IPS-15b (cell line): ENCODE results near the gene ABCC2.

Source experiments
- H3K27me3 ChIP-seq: one replicate; pipeline ENCODE4 v1.6.1; 2013; ENCODE audit warnings: low read length; ENCODE audit not compliant: control insufficient read depth, insufficient read depth
- H3K36me3 ChIP-seq: one replicate; pipeline ENCODE4 v1.6.1; 2013; ENCODE audit warnings: low read length; ENCODE audit not compliant: control insufficient read depth, insufficient read depth
- H3K4me1 ChIP-seq: one replicate; pipeline ENCODE4 v1.6.1; 2013; ENCODE audit warnings: mild to moderate bottlenecking, low read length; ENCODE audit not compliant: control insufficient read depth, insufficient read depth
- H3K4me3 ChIP-seq: one replicate; pipeline ENCODE4 v1.5.1; 2013; ENCODE audit warnings: low read depth, low read length
- H3K9ac ChIP-seq: one replicate; pipeline ENCODE4 v1.6.1; 2013; ENCODE audit warnings: low read depth, mild to moderate bottlenecking, low read length
- H3K9me3 ChIP-seq: one replicate; pipeline ENCODE4 v1.6.1; 2013; ENCODE audit warnings: mild to moderate bottlenecking, low read length; ENCODE audit not compliant: control insufficient read depth, insufficient read depth

ABCC2 gene

DNA sequence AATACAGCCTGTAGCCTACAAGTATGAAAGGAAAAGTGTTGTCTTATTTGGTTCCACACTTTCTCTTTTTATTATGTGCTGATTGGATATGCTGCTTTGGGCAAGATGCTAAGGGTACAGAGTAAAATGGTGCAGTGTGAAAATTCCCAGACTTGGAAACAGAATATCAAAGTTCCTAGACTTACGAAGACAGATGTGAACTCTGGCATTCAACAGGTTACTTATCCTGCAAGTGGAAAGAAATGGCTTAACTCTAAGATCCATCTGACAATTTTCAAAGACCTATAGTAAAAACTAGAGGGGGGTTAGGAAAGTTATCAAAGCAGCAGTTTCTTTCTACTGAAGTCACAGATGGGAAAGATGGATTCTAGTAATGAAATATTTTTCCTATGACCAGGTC, 26.3 kb upstream of the ABCC2 start:
- Histone ChIP-seq H3K4me3 (no peak overlapping the region), H3K27me3 (no peaks in the 10 kb centered on the region), H3K36me3 (peaks cover 4% of the 10 kb centered on the region)

DNA sequence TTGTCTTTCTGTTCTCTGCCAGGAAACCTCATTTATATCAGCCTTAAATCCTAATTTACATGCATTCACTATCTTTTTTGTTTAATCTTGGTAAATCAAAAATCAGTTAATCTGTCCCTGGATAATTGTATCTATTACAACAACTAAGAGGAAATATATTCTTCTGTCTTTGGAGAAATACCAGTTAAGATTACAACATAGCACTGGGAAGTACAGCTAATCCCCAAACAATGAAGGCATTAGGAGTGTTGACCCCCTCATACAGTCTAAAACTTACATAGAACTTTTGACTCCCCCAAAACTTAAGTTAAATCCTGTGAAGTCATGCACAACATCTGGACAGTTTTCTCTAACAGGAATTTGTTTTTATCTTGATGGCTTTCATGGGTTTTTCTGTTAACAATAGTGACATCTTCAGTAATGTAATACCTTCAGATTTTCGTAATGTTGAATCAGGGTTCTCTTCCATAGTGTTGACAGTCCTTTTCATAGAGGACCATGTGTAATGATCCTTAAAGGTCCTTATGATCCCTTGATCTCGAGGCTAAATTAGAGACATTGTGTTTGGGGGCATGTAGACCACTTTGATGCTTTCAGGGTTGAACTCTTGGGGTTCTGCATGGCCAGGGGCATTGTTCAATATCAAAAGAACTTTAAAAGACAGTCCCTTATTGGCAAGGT, 24.1 kb upstream of the ABCC2 start:
- no peaks in the 10 kb centered on the region for H3K27me3 ChIP-seq
- no peaks in the 10 kb centered on the region for H3K36me3 ChIP-seq
- H3K9me3 ChIP-seq, result no peaks in the 10 kb centered on the region
- H3K4me1 ChIP-seq, result no peaks in the 10 kb centered on the region
- H3K9ac ChIP-seq, result no peak overlapping the region
- no peak overlapping the region for H3K4me3 ChIP-seq

More for the DNA sequence above, 26.3 kb upstream of the ABCC2 start:
- no peaks in the 10 kb centered on the region for H3K4me1 ChIP-seq
- no peaks in the 10 kb centered on the region for H3K9me3 ChIP-seq
- H3K9ac ChIP-seq, result no peak overlapping the region

DNA sequence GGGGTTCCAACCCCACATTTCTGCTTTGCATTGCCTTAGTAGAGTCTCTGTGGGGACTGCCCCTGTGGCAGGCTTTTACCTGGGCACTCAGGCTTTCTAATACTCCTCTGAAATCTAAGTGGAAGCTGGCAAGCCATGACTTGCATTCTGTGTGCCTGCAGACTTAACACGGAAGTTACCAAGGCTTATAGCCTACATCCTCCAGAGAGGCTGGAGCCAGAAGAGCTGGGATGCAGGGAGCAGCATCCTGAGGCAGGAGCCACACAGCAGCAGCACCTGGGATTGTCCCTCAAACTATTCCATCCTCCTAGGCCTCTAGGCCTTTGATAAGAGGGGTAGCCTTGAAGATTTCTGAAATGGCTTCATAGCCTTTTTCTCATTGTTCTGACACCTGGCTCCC, 22.1 kb upstream of the ABCC2 start:
- Histone ChIP-seq H3K9ac (no peak overlapping the region), H3K36me3 (no peaks in the 10 kb centered on the region), H3K4me3 (no peak overlapping the region), H3K9me3 (no peaks in the 10 kb centered on the region), H3K27me3 (no peaks in the 10 kb centered on the region), H3K4me1 (no peaks in the 10 kb centered on the region)

DNA sequence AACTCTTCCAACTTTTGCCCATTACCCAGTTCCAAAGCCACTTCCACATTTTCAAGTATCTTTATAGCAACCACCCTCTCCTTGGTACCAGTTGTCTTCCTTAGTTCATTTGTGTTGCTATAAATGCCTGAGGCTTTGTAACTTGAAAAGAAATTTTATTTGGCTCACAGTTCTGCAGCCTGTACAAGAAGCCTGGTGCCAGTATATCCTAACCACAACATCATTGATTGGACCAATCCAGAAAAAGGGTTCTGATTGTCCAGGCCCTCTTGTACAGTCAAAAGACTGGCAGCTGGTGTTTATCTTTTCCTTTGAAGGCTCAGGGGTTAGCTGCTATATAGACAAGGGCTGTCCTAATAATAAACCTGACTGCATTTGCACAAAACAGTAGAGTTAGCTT, 21.1 kb upstream of the ABCC2 start:
- Histone ChIP-seq H3K4me1 (no peaks in the 10 kb centered on the region), H3K4me3 (no peak overlapping the region), H3K27me3 (no peaks in the 10 kb centered on the region), H3K9me3 (no peaks in the 10 kb centered on the region), H3K36me3 (no peaks in the 10 kb centered on the region), H3K9ac (no peak overlapping the region)

DNA sequence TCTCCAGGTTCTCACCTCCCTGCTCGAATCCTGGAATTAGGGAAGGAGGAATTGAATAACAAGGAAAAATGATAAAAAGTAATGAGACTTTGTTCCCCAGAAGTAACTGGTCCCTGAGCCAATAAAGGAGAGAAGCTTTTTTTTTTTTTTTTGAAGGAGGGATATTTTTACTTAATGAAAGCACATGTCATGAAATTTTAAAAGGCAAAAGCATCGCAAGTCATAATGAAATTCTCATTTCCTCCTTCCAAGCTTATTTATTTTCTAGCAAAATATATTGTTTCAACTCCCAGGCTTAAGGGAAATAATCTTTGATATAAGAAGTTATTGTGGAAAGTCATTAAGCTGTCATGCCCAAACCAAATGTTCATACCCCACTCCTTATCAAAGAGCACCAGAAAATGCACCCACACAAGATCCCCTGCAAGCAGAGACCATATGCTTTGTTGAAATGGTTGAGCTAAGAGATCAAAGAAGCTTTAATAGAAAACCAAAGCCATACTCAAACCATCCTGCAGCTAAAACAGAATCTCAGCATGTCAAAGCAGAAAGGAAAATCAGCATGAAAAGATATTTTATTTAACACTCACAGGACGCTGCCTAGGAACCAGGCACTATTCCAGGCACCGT, 16.7 kb upstream of the ABCC2 start:
- Histone ChIP-seq H3K9ac (no peak overlapping the region), H3K4me1 (no peaks in the 10 kb centered on the region), H3K9me3 (no peaks in the 10 kb centered on the region), H3K27me3 (no peaks in the 10 kb centered on the region), H3K4me3 (no peak overlapping the region), H3K36me3 (no peaks in the 10 kb centered on the region)

DNA sequence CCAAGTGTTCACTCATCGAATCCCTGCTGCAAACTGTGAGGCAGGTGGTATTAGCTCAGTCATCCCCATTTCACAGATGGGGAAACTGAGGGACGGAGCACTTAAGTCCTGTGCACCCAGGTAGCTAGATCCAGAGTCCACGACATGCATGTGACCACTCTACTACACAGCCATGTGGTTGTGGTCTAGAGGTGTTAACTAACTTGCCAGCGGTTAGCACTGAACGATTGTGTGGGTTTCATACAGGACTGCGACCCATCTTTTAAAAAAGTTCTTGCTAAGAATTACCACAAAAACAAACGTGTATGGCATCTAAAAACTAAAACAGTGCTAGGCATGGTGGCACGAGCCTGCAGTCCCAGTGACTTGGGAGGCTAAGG, 16.1 kb upstream of the ABCC2 start:
- Histone ChIP-seq H3K36me3 (no peaks in the 10 kb centered on the region), H3K9ac (no peak overlapping the region), H3K4me3 (no peak overlapping the region)

DNA sequence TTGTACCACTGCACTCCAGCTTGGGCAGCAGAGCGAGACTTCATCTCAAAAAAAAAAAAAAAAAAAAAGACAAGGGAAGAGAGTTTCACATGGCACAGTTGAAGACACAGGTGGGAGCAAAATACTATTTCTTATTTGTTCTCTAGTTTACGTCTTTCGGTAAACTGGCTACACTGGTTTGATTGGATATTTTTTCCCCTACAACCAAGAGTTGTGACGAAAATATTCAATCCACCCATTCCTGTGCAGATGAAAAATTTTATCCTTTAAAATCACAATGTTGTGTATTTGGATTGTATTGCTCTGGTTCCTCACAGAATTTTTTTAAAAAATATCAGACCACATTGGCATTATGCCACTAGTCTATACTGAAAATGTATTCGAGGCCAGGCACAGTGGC, 14.5 kb upstream of the ABCC2 start:
- Histone ChIP-seq H3K9me3 (no peaks in the 10 kb centered on the region), H3K9ac (no peak overlapping the region), H3K4me3 (no peak overlapping the region), H3K36me3 (no peaks in the 10 kb centered on the region), H3K27me3 (no peaks in the 10 kb centered on the region), H3K4me1 (no peaks in the 10 kb centered on the region)

More for the DNA sequence above, 16.1 kb upstream of the ABCC2 start:
- H3K4me1 ChIP-seq, result no peaks in the 10 kb centered on the region
- H3K27me3 ChIP-seq, result no peaks in the 10 kb centered on the region
- no peaks in the 10 kb centered on the region for H3K9me3 ChIP-seq

DNA sequence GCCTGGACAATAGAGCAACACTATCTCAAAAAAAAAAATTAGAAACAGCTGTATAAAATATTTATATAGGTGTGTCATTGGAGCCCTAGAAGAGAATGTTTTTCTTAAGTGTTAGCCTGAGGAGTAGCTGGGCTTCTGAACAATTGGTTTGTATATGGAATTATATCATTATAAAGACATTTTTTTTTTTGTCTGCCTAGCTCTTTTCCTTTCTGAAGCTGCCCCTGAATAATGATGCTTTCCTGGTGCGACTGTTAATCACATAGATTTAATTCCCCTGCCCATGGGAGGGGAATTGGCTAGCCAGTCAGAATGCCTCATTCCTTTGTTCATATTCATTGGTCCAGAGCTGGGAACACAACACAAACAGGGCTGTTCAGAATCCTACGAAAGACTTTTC, 13.9 kb upstream of the ABCC2 start:
- H3K9ac ChIP-seq, result no peak overlapping the region
- no peaks in the 10 kb centered on the region for H3K4me1 ChIP-seq
- H3K4me3 ChIP-seq, result no peak overlapping the region

DNA sequence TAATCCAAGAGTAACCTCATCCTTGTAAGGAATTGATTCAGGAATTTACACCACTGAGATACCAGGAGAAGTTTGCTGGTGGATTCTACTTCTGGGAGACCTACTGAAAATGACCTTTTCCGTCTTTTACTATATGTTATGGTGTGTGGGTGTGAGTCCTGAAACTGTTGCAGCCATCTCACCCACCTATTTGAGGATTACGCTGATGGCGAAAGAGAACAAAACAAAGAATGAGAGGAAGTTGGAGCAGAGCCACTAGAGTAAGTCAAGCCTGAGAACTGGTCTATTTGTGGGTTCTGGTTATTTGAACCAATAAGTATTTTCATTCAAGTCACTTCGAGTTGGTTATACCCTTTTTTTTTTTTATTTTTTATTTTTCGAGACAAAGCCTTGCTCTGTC, 12.7 kb upstream of the ABCC2 start:
- no peaks in the 10 kb centered on the region for H3K4me1 ChIP-seq
- no peak overlapping the region for H3K9ac ChIP-seq
- H3K4me3 ChIP-seq, result no peak overlapping the region
- no peaks in the 10 kb centered on the region for H3K36me3 ChIP-seq
- no peaks in the 10 kb centered on the region for H3K27me3 ChIP-seq
- no peaks in the 10 kb centered on the region for H3K9me3 ChIP-seq

More for the DNA sequence above, 13.9 kb upstream of the ABCC2 start:
- no peaks in the 10 kb centered on the region for H3K27me3 ChIP-seq
- no peaks in the 10 kb centered on the region for H3K9me3 ChIP-seq
- H3K36me3 ChIP-seq, result no peaks in the 10 kb centered on the region

DNA sequence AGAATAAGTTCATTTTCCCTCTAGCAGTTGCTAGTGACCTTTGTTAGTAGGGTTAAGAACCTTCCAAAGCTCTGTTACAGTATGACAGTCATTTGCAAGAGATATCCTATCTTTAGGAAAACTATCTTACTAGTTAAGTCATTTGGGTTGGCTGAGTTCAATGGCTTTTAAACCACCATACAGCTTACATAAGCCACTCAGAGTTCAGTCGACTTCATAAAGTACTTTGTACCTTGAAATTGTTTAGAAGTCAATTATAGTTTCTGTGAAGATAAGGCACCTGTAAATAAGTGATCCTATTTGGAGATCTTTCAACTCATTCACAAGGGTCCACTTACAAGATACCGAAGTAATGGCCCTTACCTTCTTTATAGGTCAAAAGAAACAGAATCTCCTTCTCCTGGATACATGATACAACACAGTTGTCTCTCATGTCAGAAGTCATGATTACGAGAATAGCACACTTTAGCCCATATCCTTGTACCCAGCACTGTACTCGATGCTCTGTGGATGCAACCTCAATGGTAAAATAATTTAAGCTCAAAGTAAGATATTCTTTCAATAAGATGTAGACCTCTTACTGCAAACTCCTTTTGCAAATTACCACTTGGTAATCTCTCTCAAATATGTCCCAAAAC, 11.9 kb upstream of the ABCC2 start:
- Histone ChIP-seq H3K36me3 (no peaks in the 10 kb centered on the region), H3K9me3 (no peaks in the 10 kb centered on the region), H3K4me3 (no peak overlapping the region), H3K9ac (no peak overlapping the region), H3K4me1 (no peaks in the 10 kb centered on the region), H3K27me3 (no peaks in the 10 kb centered on the region)

DNA sequence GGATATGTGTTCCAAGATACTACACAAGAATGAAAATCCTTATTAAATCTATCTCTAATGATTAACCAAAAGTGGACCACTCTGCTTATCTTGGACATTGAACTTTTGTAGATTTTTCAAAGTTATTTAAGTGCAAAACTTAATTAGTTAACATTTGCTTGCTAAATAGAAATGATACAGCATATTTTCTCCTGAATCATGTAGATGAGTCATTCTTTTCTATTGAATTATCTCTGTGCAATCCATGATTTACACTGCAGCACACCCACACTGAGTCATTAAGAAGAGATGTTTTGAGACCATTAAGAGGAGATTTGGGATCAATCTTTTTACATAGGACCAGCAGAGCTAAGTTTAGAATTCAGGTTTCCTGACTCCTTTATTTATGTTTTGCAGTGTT, 6.6 kb upstream of the ABCC2 start:
- no peaks in the 10 kb centered on the region for H3K9me3 ChIP-seq
- H3K9ac ChIP-seq, result no peak overlapping the region
- no peaks in the 10 kb centered on the region for H3K36me3 ChIP-seq
- H3K4me1 ChIP-seq, result peaks cover 5% of the 10 kb centered on the region
- no peaks in the 10 kb centered on the region for H3K27me3 ChIP-seq
- no peak overlapping the region for H3K4me3 ChIP-seq
